ENCODE measurements around the gene CEP95.

- no peak for TF ChIP-seq CTCF (IDR thresholded peaks at IDR 0.05; ENCODE audit: low read depth, low read length)
- TF ChIP-seq EZH2phosphoT487 (IDR thresholded peaks at IDR 0.05; ENCODE audit: low read depth) = no peak
These were observed 48.5 kb downstream of the CEP95 start for GRCh38 chr17:64555281-64555680.
